ENCODE data around the gene CTDSPL.

CTDSPL gene

GRCh38 chr3:37912052-37912733, 50.5 kb downstream of the CTDSPL start:
- TF ChIP-seq, protein P1, sequence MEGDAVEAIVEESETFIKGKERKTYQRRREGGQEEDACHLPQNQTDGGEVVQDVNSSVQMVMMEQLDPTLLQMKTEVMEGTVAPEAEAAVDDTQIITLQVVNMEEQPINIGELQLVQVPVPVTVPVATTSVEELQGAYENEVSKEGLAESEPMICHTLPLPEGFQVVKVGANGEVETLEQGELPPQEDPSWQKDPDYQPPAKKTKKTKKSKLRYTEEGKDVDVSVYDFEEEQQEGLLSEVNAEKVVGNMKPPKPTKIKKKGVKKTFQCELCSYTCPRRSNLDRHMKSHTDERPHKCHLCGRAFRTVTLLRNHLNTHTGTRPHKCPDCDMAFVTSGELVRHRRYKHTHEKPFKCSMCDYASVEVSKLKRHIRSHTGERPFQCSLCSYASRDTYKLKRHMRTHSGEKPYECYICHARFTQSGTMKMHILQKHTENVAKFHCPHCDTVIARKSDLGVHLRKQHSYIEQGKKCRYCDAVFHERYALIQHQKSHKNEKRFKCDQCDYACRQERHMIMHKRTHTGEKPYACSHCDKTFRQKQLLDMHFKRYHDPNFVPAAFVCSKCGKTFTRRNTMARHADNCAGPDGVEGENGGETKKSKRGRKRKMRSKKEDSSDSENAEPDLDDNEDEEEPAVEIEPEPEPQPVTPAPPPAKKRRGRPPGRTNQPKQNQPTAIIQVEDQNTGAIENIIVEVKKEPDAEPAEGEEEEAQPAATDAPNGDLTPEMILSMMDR (conservative IDR thresholded peaks at IDR 0.05; ENCODE audit: low read depth, low read length), result no peak
- Histone ChIP-seq H3K79me2 (ENCODE audit: insufficient read depth, low read depth) (no peaks in the 10 kb centered on the region), H3K4me1 (ENCODE audit: low read depth, poor library complexity, severe bottlenecking) (peaks cover 26% of the 10 kb centered on the region), H4K20me1 (ENCODE audit: insufficient read depth) (no peaks in the 10 kb centered on the region), H3K4me3 (IDR thresholded peaks at IDR 0.05; ENCODE audit: insufficient read depth, low read depth, low read length) (no peak overlapping the region), H3K4me2 (no peak overlapping the region), H3K27ac (no peak overlapping the region), H3K36me3 (ENCODE audit: insufficient read depth) (no peaks in the 10 kb centered on the region), H3K9ac (no peak overlapping the region), H2AFZ (ENCODE audit: low read depth) (no peak overlapping the region), H3K27me3 (ENCODE audit: insufficient read depth, low read depth) (no peaks in the 10 kb centered on the region)

- TF ChIP-seq, protein P1 (conservative IDR thresholded peaks at IDR 0.05; ENCODE audit: low read depth, low read length), result no peak
- Histone ChIP-seq H3K36me3 (ENCODE audit: insufficient read depth) (no peaks in the 10 kb centered on the region), H3K4me1 (ENCODE audit: low read depth, poor library complexity, severe bottlenecking) (peaks cover 13% of the 10 kb centered on the region), H4K20me1 (ENCODE audit: insufficient read depth) (no peaks in the 10 kb centered on the region), H3K4me3 (IDR thresholded peaks at IDR 0.05; ENCODE audit: insufficient read depth, low read depth, low read length) (no peak overlapping the region), H2AFZ (ENCODE audit: low read depth) (no peak overlapping the region), H3K9ac (no peak overlapping the region), H3K79me2 (ENCODE audit: insufficient read depth, low read depth) (no peaks in the 10 kb centered on the region), H3K4me2 (no peak overlapping the region), H3K27me3 (ENCODE audit: insufficient read depth, low read depth) (no peaks in the 10 kb centered on the region), H3K27ac (no peak overlapping the region)
These were observed 51.8 kb downstream of the CTDSPL start for GRCh38 chr3:37913522-37913921.

GRCh38 chr3:37916685-37917084, 55.0 kb downstream of the CTDSPL start:
- H3K79me2 ChIP-seq (ENCODE audit: insufficient read depth, low read depth), result no peaks in the 10 kb centered on the region
- no peak overlapping the region for H3K27ac ChIP-seq
- H3K4me2 ChIP-seq, result no peak overlapping the region
- H3K9ac ChIP-seq, result no peak overlapping the region
- no peak overlapping the region for H3K4me3 ChIP-seq (IDR thresholded peaks at IDR 0.05; ENCODE audit: insufficient read depth, low read depth, low read length)
- no peaks in the 10 kb centered on the region for H4K20me1 ChIP-seq (ENCODE audit: insufficient read depth)
- H3K36me3 ChIP-seq (ENCODE audit: insufficient read depth), result no peaks in the 10 kb centered on the region
- TF ChIP-seq, protein P1 (conservative IDR thresholded peaks at IDR 0.05; ENCODE audit: low read depth, low read length), result no peak
- H2AFZ ChIP-seq (ENCODE audit: low read depth), result no peak overlapping the region
- no peaks in the 10 kb centered on the region for H3K27me3 ChIP-seq (ENCODE audit: insufficient read depth, low read depth)
- no peaks in the 10 kb centered on the region for H3K4me1 ChIP-seq (ENCODE audit: low read depth, poor library complexity, severe bottlenecking)

GRCh38 chr3:37918627-37919026, 56.9 kb downstream of the CTDSPL start:
- H3K36me3 ChIP-seq (ENCODE audit: insufficient read depth), result no peaks in the 10 kb centered on the region
- H2AFZ ChIP-seq (ENCODE audit: low read depth), result no peak overlapping the region
- no peak overlapping the region for H3K9ac ChIP-seq
- no peaks in the 10 kb centered on the region for H3K79me2 ChIP-seq (ENCODE audit: insufficient read depth, low read depth)
- H4K20me1 ChIP-seq (ENCODE audit: insufficient read depth), result no peaks in the 10 kb centered on the region
- no peak overlapping the region for H3K27ac ChIP-seq
- no peaks in the 10 kb centered on the region for H3K27me3 ChIP-seq (ENCODE audit: insufficient read depth, low read depth)
- H3K4me1 ChIP-seq (ENCODE audit: low read depth, poor library complexity, severe bottlenecking), result no peaks in the 10 kb centered on the region
- no peak overlapping the region for H3K4me3 ChIP-seq (IDR thresholded peaks at IDR 0.05; ENCODE audit: insufficient read depth, low read depth, low read length)
- H3K4me2 ChIP-seq, result no peak overlapping the region
- TF ChIP-seq, protein P1 (conservative IDR thresholded peaks at IDR 0.05; ENCODE audit: low read depth, low read length), result no peak

Measured in KMS-11 (cell line).